HCT116 (cell line): ENCODE results near the gene MMADHC.

Experiments
- CEBPB ChIP-seq: IDR thresholded peaks from 2 replicates; pipeline ENCODE4 v1.6.1; 2012; ENCODE audit warnings: low read depth
- EGR1 ChIP-seq: IDR thresholded peaks from 2 replicates; pipeline ENCODE4 v1.6.1; 2012; ENCODE audit warnings: low read depth
- EZH2 ChIP-seq: fragments of 200-600 bp; sonication (generic); IDR thresholded peaks from 2 replicates; pipeline ENCODE4 v1.6.1; 2017; ENCODE audit warnings: antibody characterized with exemption, mixed run types
- EZH2phosphoT487 ChIP-seq: fragments of 200-600 bp; IDR thresholded peaks from 2 replicates; pipeline ENCODE4 v1.6.1; 2018; ENCODE audit warnings: antibody characterized with exemption, borderline replicate concordance
- FOSL1 ChIP-seq: IDR thresholded peaks from 2 replicates; pipeline ENCODE4 v1.6.1; 2012; ENCODE audit warnings: low read depth
- POLR2A ChIP-seq: IDR thresholded peaks from 2 replicates; pipeline ENCODE4 v1.7.0; 2011; ENCODE audit warnings: borderline replicate concordance; ENCODE audit not compliant: insufficient read depth, insufficient read length; ENCODE audit errors: extremely low read depth
- POLR2AphosphoS5 ChIP-seq: IDR thresholded peaks from 2 replicates; pipeline ENCODE4 v1.6.1; 2011; ENCODE audit warnings: mild to moderate bottlenecking, low read depth, low read length, moderate library complexity
- RAD21 ChIP-seq: IDR thresholded peaks from 2 replicates; pipeline ENCODE4 v1.6.1; 2012; ENCODE audit warnings: low read depth, mild to moderate bottlenecking
- SIN3A ChIP-seq: IDR thresholded peaks from 2 replicates; pipeline ENCODE4 v1.6.1; 2012; ENCODE audit warnings: low read depth
- SP1 ChIP-seq: IDR thresholded peaks from 2 replicates; pipeline ENCODE4 v1.6.1; 2012; ENCODE audit warnings: low read depth
- ZFX ChIP-seq: fragments of 450-650 bp; IDR thresholded peaks from 2 replicates; pipeline ENCODE4 v1.6.1; 2017
- ZNF274 ChIP-seq: fragments of 200-500 bp; sonication (Bioruptor generic); IDR thresholded peaks from 2 replicates; pipeline ENCODE4 v1.6.1; 2014; ENCODE audit warnings: mild to moderate bottlenecking, low read depth, low read length, inconsistent platforms
- TF ChIP-seq, protein P1 (sequence below), 3 experiments: fragments of 200-600 bp in 1 of 3; sonication (generic) in 1 of 3; IDR thresholded peaks in 2 of 3; conservative IDR thresholded peaks in 1 of 3; 2 replicates each; pipeline ENCODE4 v1.5.1; 2012 to 2017; ENCODE audit warnings: low read depth in 2 of 3, low read length in 2 of 3, antibody characterized with exemption in 1 of 3, borderline replicate concordance in 1 of 3, control low read depth in 1 of 3, mild to moderate bottlenecking in 1 of 3, mixed read lengths in 1 of 3, mixed run types in 1 of 3, moderate library complexity in 1 of 3; ENCODE audit not compliant: insufficient read depth in 1 of 3
- TF ChIP-seq, protein P2 (sequence below): IDR thresholded peaks from 2 replicates; pipeline ENCODE4 v1.6.1; 2011; ENCODE audit warnings: mild to moderate bottlenecking, low read length, moderate library complexity; ENCODE audit not compliant: insufficient replicate concordance; ENCODE audit errors: extremely low read depth

DNA sequence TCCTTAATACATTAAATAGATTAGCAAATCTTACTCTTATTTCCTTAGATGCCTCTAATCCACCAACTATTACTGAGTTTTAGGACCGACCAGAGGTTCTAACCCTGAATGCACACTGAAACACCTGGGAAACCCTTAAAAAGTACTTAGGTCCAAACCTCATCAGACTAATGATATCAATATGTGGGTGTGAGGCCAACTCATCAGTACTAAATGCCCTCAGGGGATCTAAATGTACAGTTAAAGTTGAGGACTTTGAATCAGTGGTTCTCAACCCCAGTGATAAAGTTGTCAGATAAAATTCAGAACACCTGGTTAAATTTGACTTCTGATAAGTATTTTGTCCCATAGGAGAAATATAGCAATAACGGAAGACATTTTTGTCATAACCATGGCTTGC, 20.9 kb downstream of the MMADHC start:
- TF ChIP-seq EZH2phosphoT487 (no peak), POLR2AphosphoS5 (no peak), EZH2 (no peak), ZFX (no peak), POLR2A (no peak), SIN3A (no peak), CEBPB (no peak), FOSL1 (no peak), EGR1 (no peak), SP1 (no peak), RAD21 (no peak), ZNF274 (no peak)
- TF ChIP-seq, protein P1, sequence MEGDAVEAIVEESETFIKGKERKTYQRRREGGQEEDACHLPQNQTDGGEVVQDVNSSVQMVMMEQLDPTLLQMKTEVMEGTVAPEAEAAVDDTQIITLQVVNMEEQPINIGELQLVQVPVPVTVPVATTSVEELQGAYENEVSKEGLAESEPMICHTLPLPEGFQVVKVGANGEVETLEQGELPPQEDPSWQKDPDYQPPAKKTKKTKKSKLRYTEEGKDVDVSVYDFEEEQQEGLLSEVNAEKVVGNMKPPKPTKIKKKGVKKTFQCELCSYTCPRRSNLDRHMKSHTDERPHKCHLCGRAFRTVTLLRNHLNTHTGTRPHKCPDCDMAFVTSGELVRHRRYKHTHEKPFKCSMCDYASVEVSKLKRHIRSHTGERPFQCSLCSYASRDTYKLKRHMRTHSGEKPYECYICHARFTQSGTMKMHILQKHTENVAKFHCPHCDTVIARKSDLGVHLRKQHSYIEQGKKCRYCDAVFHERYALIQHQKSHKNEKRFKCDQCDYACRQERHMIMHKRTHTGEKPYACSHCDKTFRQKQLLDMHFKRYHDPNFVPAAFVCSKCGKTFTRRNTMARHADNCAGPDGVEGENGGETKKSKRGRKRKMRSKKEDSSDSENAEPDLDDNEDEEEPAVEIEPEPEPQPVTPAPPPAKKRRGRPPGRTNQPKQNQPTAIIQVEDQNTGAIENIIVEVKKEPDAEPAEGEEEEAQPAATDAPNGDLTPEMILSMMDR (IDR thresholded peaks at IDR 0.05 in 2 of 3, conservative IDR thresholded peaks at IDR 0.05 in 1 of 3; ENCODE audit: borderline replicate concordance in 1 of 3, insufficient read depth in 1 of 3, low read depth in 2 of 3, low read length in 2 of 3), result no peak
- TF ChIP-seq, protein P2, sequence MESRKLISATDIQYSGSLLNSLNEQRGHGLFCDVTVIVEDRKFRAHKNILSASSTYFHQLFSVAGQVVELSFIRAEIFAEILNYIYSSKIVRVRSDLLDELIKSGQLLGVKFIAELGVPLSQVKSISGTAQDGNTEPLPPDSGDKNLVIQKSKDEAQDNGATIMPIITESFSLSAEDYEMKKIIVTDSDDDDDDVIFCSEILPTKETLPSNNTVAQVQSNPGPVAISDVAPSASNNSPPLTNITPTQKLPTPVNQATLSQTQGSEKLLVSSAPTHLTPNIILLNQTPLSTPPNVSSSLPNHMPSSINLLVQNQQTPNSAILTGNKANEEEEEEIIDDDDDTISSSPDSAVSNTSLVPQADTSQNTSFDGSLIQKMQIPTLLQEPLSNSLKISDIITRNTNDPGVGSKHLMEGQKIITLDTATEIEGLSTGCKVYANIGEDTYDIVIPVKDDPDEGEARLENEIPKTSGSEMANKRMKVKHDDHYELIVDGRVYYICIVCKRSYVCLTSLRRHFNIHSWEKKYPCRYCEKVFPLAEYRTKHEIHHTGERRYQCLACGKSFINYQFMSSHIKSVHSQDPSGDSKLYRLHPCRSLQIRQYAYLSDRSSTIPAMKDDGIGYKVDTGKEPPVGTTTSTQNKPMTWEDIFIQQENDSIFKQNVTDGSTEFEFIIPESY, result no peak
